Ecto neural progenitor cell (in vitro differentiated cells): ENCODE measurements around the gene EXTL1.
A peak's percentile ranks its signal among the peaks of the same experiment; 100 is the strongest.
"Not testable (repeated sequence)": the region's sequence is repeated elsewhere in the genome, so short reads cannot be mapped to it uniquely, and the experiment has no call there.

ENCODE experiments used
- DNase-seq: peaks from one replicate; pipeline ENCODE4 v3.0.0-alpha.2; 2018; ENCODE audit warnings: low spot score

The EXTL1 gene, protein sequence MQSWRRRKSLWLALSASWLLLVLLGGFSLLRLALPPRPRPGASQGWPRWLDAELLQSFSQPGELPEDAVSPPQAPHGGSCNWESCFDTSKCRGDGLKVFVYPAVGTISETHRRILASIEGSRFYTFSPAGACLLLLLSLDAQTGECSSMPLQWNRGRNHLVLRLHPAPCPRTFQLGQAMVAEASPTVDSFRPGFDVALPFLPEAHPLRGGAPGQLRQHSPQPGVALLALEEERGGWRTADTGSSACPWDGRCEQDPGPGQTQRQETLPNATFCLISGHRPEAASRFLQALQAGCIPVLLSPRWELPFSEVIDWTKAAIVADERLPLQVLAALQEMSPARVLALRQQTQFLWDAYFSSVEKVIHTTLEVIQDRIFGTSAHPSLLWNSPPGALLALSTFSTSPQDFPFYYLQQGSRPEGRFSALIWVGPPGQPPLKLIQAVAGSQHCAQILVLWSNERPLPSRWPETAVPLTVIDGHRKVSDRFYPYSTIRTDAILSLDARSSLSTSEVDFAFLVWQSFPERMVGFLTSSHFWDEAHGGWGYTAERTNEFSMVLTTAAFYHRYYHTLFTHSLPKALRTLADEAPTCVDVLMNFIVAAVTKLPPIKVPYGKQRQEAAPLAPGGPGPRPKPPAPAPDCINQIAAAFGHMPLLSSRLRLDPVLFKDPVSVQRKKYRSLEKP

GRCh38 chr1:26021647-26022403 lies at the start of gene EXTL1:
EXTL1 (plus strand) TSS chr1:26021775; CDS start chr1:26022647, 872 bp downstream.
- DNase-seq, result peak; percentile 83

DNA sequence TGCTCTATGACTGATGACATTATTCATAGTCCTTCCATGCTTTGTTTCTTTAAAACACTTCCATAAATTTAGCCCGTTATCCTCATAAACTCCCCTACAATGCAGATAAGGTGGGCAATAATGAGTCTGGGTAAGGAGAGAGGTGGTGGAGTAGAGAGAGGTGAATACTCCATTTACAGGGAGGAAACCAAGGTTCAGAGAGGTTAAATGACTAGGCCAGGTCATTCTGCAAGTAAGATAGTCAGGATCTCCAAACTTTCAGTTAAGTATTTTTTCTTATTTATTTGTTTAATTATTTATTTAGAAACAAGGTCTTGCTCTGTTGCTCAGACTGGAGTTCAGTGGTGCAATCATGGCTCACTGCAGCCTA lies 49.8 kb upstream of the EXTL1 start:
- DNase-seq, result no peak

DNA sequence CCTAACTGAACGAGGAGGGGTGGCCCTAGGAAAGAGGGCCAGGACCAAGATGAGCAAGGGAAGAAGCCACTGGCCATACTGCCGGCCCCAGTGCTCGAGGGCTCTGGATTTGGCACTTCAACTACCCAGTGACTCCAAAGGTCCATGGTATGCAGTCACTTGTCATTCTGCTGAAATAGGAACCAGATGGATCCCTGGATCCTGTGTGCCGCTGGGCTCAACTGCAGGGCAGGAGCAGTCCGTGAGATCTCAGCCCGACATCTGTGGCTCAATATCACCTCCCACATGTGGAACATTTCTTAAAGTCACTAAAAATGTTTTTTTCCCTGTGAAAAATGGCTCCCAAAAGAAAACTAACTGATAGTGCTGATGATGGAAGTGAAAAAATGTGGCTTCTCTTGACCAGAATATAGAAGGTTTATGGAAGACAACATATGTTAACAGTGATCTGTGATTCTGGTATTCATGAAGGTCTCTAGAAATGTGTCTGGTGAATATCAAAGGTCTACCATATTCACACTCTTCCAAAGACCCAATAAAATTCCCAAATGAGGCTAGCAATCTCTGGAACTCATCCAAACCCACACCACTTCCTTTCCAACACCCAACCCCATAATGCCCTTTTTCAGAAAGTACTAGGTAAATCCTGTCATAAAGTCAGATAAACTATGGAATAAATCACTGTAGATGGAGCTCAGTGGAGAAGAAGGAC lies 47.8 kb upstream of the EXTL1 start:
- DNase-seq, result no peak

DNA sequence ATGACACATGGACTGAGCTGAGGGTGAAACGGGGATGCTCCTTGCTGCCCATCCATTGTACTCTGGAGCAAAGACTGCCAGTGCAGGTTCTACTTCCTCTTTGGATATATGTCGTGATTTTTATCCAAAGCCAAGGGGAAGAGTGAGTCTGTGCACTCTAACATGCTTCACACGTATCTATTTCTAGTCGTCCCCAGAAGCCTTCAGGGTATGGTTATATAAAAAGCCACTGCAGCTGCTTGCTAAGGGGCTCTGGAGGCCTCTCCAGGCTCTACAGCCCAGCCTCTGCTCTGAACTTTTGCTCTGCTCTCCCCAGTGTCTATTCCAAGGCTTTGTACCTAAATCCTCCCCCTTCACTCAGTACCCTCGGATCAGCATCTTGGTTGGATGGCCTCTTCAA lies 43.8 kb upstream of the EXTL1 start:
- no peak for DNase-seq

- DNase-seq, result no peak
Observed at GRCh38 chr1:25978403-25978802, 43.2 kb upstream of the EXTL1 start.

DNA sequence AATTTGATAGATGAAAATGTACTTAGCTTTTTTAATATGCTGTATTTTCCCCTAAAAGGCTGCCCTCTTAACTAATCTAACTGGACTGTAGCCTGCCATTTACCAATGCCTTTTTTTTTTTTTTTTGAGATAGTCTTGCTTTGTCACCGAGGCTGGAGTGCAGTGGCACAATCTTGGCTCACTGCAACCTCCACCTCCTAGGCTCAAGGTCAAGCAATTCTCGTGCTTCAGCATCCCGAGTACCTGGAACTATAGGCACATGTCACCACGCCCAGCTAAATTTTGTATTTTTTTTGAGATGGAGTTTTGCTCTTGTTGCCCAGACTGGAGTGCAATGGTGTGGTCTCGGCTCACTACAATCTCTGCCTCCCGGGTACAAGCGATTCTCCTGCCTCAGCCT lies 42.4 kb upstream of the EXTL1 start:
- no peak for DNase-seq

DNA sequence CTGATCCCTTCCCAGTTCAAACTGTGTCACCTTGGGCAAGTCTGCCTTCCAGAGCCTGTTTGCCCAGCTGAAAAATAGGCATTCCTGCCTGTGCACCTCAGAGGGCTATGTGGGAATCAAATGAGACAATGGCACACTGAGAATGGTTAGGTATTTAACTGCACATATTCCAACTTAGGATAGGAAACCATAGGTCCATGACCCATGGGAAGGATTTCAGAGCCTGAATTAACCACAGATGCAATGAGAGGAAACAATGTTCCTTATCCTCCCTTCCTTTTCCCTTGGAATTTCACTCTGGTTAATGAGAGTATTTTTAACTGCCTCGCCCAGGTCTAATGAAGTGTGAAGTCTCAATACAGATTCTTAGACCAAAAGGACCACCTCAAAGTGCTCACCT lies 36.4 kb upstream of the EXTL1 start:
- DNase-seq, result no peak

GRCh38 chr1:25985670-25986069 lies 35.9 kb upstream of the EXTL1 start:
- DNase-seq, result no peak

DNA sequence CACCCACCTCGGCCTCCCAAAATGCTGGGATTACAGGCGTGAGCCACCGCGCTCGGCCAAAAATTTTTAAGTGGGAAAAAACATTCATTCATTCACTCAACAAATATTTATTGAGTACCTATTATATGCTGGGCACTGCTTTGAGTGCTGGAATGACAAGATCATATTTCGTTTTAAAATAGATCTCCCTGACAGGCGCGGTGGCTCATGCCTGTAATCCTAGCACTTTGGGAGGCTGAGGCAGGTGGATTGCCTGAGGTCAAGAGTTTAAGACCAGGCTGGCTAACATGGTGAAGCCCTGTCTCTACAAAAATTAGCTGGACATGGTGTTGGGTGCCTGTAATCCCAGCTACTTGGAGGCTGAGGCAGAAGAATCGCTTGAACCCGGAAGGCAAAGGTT lies 34.8 kb upstream of the EXTL1 start:
- DNase-seq, result not testable (repeated sequence)

DNA sequence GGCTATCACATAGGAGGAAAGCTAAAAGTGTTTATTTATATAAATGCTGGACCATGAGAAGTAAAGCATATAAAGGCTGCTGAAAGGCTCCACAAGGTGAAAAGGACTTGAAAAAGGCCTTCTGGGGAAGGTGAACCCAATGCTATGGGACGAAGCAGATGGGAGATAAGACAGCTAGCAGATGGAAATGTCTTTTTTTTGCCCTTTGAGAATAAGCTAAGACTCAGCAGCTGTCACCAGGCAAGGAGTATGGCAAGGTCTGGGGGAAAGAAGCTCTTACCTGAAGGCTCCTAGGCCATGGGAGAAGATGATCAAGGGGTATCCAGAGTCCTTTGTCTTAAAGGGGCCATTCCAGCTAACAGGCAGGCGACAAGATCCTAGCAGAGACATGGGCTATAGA lies 33.6 kb upstream of the EXTL1 start:
- DNase-seq, result no peak

GRCh38 chr1:25989440-25990234 lies 31.9 kb upstream of the EXTL1 start:
- no peak for DNase-seq

DNA sequence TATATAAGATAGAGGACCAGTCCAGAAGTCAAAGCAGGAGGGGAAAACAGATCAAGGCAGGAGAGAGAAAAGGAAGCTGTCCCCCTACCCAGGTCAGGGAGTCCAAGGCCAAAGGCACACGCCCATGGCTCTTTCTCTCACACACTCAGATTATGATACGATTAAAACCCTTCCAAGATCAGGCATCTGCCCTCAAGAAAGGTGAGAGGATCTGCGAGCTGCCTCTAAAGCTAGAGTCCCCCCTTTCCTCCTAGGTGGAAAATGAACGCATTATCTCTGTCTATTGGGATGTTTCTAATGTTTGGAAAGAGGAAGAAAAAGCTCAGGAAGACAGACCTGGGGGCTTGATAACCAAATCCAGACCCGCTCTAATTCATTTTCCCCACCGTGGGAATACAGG lies 31.3 kb upstream of the EXTL1 start:
- no peak for DNase-seq

- no peak for DNase-seq
Observed at GRCh38 chr1:25990702-25991395, 30.7 kb upstream of the EXTL1 start.

GRCh38 chr1:25991937-25992688 lies 29.5 kb upstream of the EXTL1 start:
- DNase-seq, result no peak

- no peak for DNase-seq
Observed at GRCh38 chr1:25992689-25993171, 28.8 kb upstream of the EXTL1 start.

- no peak for DNase-seq
Observed at GRCh38 chr1:25993197-25993951, 28.2 kb upstream of the EXTL1 start.

- no peak for DNase-seq
Observed at GRCh38 chr1:25994402-25995150, 27.0 kb upstream of the EXTL1 start.
